CD4-positive, alpha-beta T cell treated with Interleukin-4 for 1 hour (primary cell): ENCODE data around the gene YIPF5.

ENCODE experiments used
- DNase-seq, 2 donors: peaks; one replicate each; pipeline ENCODE4 v3.0.0-alpha.2; 2020 to 2022

The YIPF5 gene

DNA sequence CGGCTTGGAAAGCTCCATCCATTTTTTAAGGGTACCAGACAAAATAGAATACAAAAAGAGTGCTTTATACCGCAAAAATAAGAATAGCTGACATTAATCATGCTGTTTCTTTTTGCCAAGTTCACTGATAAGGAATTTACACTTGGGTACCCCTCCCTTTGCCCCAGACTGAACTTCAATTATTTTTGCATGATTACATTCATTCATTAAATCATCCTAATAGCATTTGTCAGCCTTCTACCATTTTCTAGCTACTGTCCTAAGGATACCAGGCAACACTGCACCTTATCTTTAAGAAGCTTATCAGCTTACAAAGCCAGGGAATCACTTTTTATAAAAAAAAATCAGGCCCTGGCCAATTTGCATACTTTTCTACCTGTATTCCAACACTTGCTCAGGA, 48.4 kb downstream of the YIPF5 start:
- DNase-seq: no peak

DNA sequence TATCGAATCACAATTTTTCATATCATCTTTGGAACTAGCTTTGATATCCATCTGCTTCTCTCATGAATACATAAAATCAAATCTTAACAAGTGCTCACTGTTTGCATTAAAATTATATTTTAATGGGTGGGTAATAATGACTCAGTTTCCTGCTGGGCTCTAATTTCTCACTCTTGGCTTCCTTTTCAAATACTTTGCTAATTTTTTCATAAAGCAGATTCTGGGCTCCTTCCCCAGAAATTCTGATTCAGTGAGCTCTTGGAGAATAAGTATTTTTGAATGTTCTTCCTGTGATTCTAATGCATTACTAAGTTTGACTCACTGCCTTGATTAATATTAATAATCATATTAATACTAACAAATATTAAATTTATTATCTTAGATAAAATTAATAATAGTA, 48.9 kb downstream of the YIPF5 start:
- DNase-seq: no peak

DNA sequence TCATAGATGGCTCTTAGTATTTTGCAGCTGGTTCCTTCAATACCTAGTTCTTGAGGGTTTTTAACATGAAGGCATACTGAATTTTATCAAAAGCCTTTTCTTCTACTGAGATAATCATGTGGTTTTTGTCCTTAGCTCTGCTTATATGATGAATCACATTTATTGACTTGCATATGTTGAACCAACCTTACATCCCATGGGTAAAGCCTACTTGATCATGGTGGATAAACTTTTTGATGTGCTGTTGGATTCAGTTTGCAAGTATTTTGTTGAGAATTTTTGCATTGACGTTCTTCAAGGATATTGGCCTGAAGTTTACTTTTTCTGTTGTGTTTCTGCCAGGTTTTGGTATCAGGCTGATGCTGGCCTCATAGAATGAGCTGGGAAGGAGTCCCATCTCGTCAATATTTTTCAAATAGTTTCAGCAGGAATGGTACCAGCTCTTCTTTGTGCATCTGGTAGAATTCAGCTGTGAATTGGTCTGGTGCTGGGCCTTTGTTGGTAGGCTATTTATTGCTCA, 49.7 kb downstream of the YIPF5 start:
- no peak for DNase-seq

DNA sequence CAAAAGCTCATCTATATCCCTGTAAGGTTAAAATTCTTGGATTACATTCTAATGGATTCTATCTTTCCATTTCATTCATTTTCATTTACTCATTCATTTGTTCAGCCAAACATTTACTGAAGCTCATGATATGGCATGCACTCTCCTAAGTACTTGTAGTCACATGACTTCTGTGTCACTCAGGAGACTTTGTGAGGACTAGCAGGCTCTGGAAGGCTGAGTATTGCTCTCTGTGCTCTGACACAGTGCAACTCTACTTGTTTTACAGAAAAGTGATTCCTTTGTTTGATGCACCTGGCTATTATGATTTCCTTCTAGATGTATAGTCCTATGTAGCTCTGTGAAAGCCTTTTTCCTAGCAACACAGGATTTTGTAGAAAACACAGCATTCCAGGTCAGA, 53.0 kb downstream of the YIPF5 start:
- no peak for DNase-seq

DNA sequence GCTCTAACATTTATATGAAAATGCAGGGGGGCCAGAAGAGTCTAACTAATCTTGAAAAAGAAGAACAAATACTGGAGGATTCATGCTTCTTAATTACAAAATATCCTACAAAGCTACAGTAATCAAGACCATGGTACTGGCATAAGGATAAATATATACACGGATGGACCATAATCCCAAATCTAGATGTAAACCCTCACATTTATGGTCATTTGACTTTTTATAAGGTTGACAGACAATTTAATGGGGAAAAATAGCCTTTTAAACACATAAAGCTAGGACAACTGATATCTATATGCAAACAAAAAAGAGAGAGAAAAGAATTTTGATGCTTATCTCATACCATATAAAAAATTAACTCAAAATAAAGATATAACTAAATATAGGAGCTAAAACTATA, 55.9 kb downstream of the YIPF5 start:
- no peak for DNase-seq
